UCSD-AML1 (cell line): Measurements from ENCODE around the gene NLRP14.

Experiments
- DNase-seq: peaks from one replicate; lab custom pipeline; 2025; ENCODE audit not compliant: unreplicated experiment; lab: John Stamatoyannopoulos, UW

Gene NLRP14

GRCh38 chr11:7056828-7057513, 36.7 kb downstream of the NLRP14 start:
- DNase-seq, result no peak

- DNase-seq, result no peak
Observed at GRCh38 chr11:7057641-7058040, 37.4 kb downstream of the NLRP14 start.

- no peak for DNase-seq
Observed at GRCh38 chr11:7060868-7061267, 40.6 kb downstream of the NLRP14 start.

GRCh38 chr11:7062534-7062933, 42.3 kb downstream of the NLRP14 start:
- DNase-seq, result no peak

GRCh38 chr11:7072401-7073028, 52.2 kb downstream of the NLRP14 start:
- no peak for DNase-seq

GRCh38 chr11:7077101-7077500, 56.8 kb downstream of the NLRP14 start:
- no peak for DNase-seq

- DNase-seq, result no peak
Observed at GRCh38 chr11:7079545-7080135, 59.4 kb downstream of the NLRP14 start.

GRCh38 chr11:7080900-7081299, 60.6 kb downstream of the NLRP14 start:
- DNase-seq, result no peak

GRCh38 chr11:7081441-7081840, 61.2 kb downstream of the NLRP14 start:
- DNase-seq, result no peak

- DNase-seq, result no peak
Observed at GRCh38 chr11:7088921-7089320, 68.6 kb downstream of the NLRP14 start, which contains the start of gene RBMXL2. Gene RBMXL2, plus strand, starts transcription at chr11:7088998. Its CDS starts 123 bp downstream, at chr11:7089121.

GRCh38 chr11:7089328-7090251, 69.3 kb downstream of the NLRP14 start:
- DNase-seq, result no peak

GRCh38 chr11:7098235-7098832, 78.1 kb downstream of the NLRP14 start:
- DNase-seq, result no peak

- DNase-seq, result no peak
Observed at GRCh38 chr11:7115780-7116179, 95.5 kb downstream of the NLRP14 start.

GRCh38 chr11:7116370-7116769, 96.1 kb downstream of the NLRP14 start:
- no peak for DNase-seq
